Choroid plexus epithelial cell (primary cell): ENCODE data around the gene SUSD3.
A peak's percentile ranks its signal among the peaks of the same experiment; 100 is the strongest.

ENCODE experiments used
- DNase-seq: peaks from one replicate; pipeline ENCODE4 v3.0.0-alpha.2; 2010; ENCODE audit warnings: low read depth
- H3K4me3 ChIP-seq: 2 replicates; pipeline ENCODE4 v1.5.1; 2011; ENCODE audit warnings: low read depth, mild to moderate bottlenecking, control low read depth, low read length, moderate library complexity
- TF ChIP-seq, protein P1 (sequence below): conservative IDR thresholded peaks from 2 replicates; pipeline ENCODE4 v1.5.1; 2011; ENCODE audit warnings: low read depth, mild to moderate bottlenecking, control low read depth, inconsistent platforms, low read length, moderate library complexity

Gene SUSD3

DNA sequence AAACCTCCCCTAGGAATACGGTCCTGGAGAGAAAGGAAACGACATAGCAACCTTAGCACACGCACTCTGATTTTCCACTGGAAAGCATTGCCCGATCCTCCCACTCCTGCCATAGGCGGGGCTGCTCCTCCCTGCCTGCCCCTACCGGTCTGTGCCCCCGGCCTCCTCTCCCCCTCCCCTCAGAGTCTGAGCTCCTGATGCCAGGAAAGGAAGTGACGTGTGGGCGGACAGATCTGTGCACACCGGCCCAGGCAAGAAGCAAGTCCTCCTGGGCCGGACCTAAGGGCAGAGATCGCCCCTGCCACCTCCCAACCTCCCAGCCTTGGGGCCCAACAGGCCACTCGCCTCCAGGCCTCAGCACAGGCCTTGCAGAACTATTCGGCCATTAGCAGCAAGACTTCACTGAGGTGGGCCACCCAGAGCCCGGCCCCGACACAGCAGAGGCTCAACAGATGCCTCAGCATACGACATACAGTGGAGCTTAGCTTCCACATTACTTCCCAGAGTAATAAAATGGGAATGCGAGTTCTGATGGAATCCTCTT is 68.4 kb downstream of the SUSD3 start:
- H3K4me3 ChIP-seq, result no peak overlapping the region
- DNase-seq, result no peak
- TF ChIP-seq, protein P1, sequence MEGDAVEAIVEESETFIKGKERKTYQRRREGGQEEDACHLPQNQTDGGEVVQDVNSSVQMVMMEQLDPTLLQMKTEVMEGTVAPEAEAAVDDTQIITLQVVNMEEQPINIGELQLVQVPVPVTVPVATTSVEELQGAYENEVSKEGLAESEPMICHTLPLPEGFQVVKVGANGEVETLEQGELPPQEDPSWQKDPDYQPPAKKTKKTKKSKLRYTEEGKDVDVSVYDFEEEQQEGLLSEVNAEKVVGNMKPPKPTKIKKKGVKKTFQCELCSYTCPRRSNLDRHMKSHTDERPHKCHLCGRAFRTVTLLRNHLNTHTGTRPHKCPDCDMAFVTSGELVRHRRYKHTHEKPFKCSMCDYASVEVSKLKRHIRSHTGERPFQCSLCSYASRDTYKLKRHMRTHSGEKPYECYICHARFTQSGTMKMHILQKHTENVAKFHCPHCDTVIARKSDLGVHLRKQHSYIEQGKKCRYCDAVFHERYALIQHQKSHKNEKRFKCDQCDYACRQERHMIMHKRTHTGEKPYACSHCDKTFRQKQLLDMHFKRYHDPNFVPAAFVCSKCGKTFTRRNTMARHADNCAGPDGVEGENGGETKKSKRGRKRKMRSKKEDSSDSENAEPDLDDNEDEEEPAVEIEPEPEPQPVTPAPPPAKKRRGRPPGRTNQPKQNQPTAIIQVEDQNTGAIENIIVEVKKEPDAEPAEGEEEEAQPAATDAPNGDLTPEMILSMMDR, result no peak

DNA sequence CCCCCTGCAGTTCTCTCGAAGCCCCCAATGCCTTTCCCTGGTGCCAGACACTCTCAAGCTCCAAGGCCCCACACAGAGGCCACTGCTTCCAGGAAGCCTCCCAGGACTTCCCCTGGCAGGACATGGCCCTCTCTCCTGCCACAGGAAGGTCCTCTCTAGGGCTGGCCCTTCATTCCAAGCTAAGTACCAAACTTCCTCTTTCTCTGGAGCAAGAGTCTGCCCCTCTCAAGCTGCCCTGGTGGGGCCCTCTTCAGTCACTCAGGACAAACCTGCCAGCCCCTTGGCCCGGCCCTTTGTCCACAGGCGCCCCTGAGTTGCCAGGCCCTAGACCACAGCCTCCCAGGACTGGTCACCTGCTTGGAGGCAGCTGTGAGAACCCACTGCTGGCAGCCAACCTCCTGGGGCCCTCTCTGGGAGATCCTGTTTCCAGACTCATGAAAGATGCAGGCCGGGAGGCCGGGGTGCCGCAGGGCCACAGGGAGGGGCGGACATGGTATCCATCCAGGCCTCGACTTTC is 69.0 kb downstream of the SUSD3 start:
- DNase-seq, result peak; percentile 61
- TF ChIP-seq, protein P1, result no peak
- H3K4me3 ChIP-seq, result no peak overlapping the region

DNA sequence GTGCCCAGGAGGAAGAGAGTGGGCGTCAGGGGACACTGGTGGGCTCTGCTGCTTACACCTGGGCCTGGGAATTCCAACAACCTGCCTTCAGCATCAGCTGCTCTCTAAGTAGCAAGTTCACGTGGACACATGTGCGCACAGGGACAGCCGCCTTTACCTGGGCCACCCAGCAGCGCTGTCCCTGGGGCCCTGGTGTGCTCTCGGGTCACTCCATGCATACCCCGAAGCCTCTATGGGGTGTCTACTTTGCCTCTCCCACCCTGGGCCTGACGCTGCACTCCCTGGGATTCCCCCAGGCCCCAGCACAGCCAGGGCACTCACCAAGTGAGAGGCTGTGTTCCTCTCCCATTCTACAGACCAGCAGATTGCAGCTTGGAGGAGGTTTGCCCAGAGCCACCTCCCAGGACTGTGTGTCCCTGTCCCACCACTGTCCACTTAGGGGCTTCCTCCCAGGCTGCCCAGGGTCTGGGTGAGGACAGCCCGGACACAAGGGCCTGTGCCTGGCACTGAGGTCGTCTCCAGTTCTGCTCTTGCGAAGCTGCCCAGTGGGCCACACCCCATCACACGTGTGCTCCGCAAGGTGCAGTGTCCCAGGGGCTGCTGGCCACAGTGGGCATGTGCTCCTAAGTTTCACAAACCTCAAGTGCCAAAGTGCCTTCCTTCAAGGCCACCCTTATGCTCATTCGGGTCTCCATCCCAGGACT is 69.7 kb downstream of the SUSD3 start:
- TF ChIP-seq, protein P1, result no peak
- no peak for DNase-seq
- H3K4me3 ChIP-seq, result no peak overlapping the region

DNA sequence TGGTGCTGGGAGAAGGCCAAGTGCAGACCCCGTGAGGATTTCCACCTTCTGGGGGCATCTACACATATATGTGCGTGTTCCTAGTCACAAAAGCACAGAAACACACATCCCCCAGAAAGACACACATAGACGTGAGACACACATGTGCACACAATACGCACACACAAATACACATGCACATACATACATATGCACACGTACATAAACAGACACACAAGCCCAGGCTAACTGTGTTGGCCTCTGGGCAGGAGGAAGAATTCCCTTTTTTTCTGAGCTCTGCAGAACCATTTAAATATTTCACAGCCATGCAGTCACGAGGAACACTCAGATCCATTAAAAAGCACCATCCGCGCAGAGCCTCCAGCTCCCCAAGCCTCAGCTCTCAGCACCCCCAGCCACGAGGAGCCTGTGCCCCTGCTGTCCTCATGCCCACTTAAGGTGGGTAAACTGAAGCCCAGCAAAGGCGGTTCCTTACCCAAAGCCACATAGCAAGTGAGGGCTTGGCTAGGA is 70.3 kb downstream of the SUSD3 start:
- no peak overlapping the region for H3K4me3 ChIP-seq
- TF ChIP-seq, protein P1, result no peak
- no peak for DNase-seq

DNA sequence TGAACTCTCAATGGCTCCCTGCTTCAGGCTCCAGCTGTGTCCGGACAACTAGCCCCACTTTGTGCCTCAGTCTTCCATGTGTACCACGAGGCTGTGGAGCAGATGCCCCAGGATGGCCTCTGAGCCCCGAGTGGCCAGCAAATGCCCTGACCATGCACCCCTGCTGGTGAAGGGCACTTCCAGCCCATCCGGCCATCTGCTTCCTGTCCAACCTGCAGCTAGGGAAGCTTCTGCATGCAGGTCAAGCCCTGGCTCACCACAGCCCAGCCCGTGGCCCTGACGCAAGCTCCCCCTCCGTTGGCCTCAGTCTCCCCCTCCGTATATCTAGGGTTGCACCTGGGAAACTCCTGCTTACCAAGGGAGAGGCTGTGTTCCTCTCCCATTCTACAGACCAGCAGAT is 70.8 kb downstream of the SUSD3 start:
- TF ChIP-seq, protein P1, result no peak
- no peak overlapping the region for H3K4me3 ChIP-seq

DNA sequence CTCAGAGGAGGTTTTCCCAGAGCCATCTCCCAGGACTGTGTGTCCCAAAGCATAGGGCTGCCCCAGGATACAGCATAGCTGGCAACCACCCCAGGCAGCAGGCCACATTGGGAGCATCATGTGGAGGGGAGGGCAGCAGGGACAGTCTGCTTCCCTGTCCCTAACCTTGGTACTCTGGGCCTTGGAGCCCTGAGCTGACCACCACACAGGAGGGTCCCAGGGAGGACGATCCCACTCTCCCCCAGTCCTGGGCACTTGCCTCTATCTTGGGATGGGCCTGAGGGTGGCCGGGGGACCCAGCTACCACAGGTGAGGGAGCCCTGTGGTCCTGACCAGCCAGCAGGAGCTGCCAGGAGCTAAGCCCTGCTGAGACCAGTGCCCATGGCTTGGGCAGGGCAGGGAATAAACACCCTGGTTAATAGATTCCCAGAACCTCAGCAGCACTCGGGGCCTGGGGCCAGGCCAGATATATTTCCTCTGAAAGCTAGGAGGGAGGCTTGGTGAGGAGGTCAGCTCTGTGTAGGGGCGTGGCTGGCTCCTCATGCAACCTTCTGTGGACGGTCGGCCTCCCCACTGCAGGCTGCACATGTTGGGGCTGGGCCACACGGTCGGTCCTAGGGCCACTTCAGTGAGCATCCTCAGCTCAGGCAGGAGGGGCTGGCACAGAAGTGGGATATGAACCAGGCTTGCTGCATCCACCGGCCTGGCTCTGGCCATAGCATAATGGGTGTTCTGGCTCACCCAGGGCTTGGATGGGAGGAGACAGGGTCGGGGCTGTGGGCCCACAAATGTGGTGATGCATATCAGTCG is 71.4 kb downstream of the SUSD3 start:
- TF ChIP-seq, protein P1, result no peak
- DNase-seq, result no peak
- no peak overlapping the region for H3K4me3 ChIP-seq

More for the DNA sequence above, 70.8 kb downstream of the SUSD3 start:
- no peak for DNase-seq
